HUES48 (cell line): Measurements from ENCODE around the gene SOX12.

Source experiments
- H3K27ac ChIP-seq: one replicate; pipeline ENCODE4 v1.7.0; 2013; ENCODE audit warnings: low read depth, low read length, inconsistent platforms
- H3K27me3 ChIP-seq: 2 replicates; pipeline ENCODE4 v1.6.1; 2013; ENCODE audit warnings: mild to moderate bottlenecking, low read length; ENCODE audit not compliant: control insufficient read depth, insufficient read depth
- H3K36me3 ChIP-seq: 2 replicates; pipeline ENCODE4 v1.6.1; 2013; ENCODE audit warnings: low read length; ENCODE audit not compliant: control insufficient read depth, insufficient read depth
- H3K4me1 ChIP-seq: 2 replicates; pipeline ENCODE4 v1.6.1; 2013; ENCODE audit warnings: mild to moderate bottlenecking, low read length; ENCODE audit not compliant: control insufficient read depth, insufficient read depth
- H3K4me3 ChIP-seq: 2 replicates; pipeline ENCODE4 v1.5.1; 2013; ENCODE audit warnings: mild to moderate bottlenecking, low read depth, low read length
- H3K9ac ChIP-seq: 2 replicates; pipeline ENCODE4 v1.6.1; 2013; ENCODE audit warnings: mild to moderate bottlenecking, low read depth, low read length, moderate library complexity
- H3K9me3 ChIP-seq: 2 replicates; pipeline ENCODE4 v1.6.1; 2013; ENCODE audit warnings: low read length; ENCODE audit not compliant: control insufficient read depth, insufficient read depth

The SOX12 gene

GRCh38 chr20:324177-325044, 941 bp upstream of the SOX12 start:
- peaks cover 7% of the 10 kb centered on the region; the same call in 1 of the 2 replicates for H3K36me3 ChIP-seq
- peaks cover 23% of the 10 kb centered on the region for H3K4me1 ChIP-seq
- peak overlapping the region; percentile 92 for H3K27ac ChIP-seq
- peak overlapping the region; percentile 79 for H3K4me3 ChIP-seq
- H3K9ac ChIP-seq = peak overlapping the region; percentile 65
- no peaks in the 10 kb centered on the region for H3K27me3 ChIP-seq
- no peaks in the 10 kb centered on the region for H3K9me3 ChIP-seq

- Histone ChIP-seq H3K4me3 (peak overlapping the region; percentile 79), H3K9ac (peak overlapping the region; percentile 89), H3K4me1 (peaks cover 38% of the 10 kb centered on the region), H3K27me3 (no peaks in the 10 kb centered on the region), H3K27ac (peak overlapping the region; percentile 97), H3K36me3 (peaks cover 7% of the 10 kb centered on the region; the same call in 1 of the 2 replicates), H3K9me3 (no peaks in the 10 kb centered on the region)
Observed at GRCh38 chr20:325889-326644, 715 bp downstream of the SOX12 start.

- Histone ChIP-seq H3K9me3 (no peaks in the 10 kb centered on the region), H3K27me3 (no peaks in the 10 kb centered on the region; the same call in 1 of the 2 replicates), H3K36me3 (peaks cover 7% of the 10 kb centered on the region; the same call in 1 of the 2 replicates), H3K4me1 (peaks cover 38% of the 10 kb centered on the region), H3K27ac (peak overlapping the region; percentile 97), H3K4me3 (peak overlapping the region; percentile 91), H3K9ac (peak overlapping the region; percentile 89)
Observed at GRCh38 chr20:326645-327185, 1.4 kb downstream of the SOX12 start.

GRCh38 chr20:327186-328026, 2.1 kb downstream of the SOX12 start:
- peaks cover 7% of the 10 kb centered on the region; the same call in 1 of the 2 replicates for H3K36me3 ChIP-seq
- H3K27me3 ChIP-seq = peaks cover 7% of the 10 kb centered on the region; the same call in 1 of the 2 replicates
- H3K9me3 ChIP-seq = no peaks in the 10 kb centered on the region
- peak overlapping the region; percentile 75 for H3K27ac ChIP-seq
- H3K9ac ChIP-seq = peak overlapping the region; percentile 56
- H3K4me1 ChIP-seq = peaks cover 34% of the 10 kb centered on the region
- H3K4me3 ChIP-seq = peak overlapping the region; percentile 91

GRCh38 chr20:328027-328974, 2.9 kb downstream of the SOX12 start:
- Histone ChIP-seq H3K9ac (peak overlapping the region; percentile 56; the same call in 1 of the 2 replicates), H3K36me3 (peaks cover 7% of the 10 kb centered on the region; the same call in 1 of the 2 replicates), H3K4me3 (peak overlapping the region; percentile 91), H3K4me1 (peaks cover 25% of the 10 kb centered on the region), H3K9me3 (no peaks in the 10 kb centered on the region), H3K27ac (peak overlapping the region; percentile 75), H3K27me3 (peaks cover 8% of the 10 kb centered on the region; the same call in 1 of the 2 replicates)

DNA sequence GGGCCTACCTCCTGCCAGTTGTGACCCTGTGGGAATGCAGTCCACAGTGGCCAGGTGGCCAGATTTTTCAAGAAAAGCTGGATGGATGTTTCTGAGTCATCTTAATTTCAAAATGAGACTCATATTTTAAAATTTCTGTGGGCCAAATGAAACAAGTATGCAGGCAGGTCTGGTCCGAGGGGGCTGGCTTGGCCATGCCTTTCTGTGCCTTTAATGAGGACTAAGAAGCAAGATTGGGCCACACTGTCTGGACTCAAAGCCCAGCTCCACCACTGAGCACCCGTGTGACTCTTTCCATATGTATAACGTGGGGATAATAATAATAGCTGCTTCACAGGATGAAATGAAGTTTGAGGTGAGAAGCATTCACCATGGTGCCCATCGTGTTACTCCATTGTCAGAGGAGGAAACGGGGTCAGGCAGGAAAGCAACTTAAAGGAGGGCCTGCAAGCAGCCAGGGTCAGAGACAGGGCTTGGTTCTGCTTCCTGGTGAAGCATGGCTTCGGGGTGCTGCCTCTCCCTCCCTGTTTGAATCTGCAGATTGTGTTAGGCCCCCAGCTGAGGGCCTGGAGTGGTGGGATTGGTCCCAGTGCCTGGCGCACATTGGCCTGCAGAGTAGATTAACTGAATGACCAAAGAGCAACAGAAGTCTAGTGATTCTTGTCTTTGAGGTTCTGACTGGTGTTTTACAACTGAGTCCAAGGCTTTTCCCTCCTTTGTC, 3.8 kb downstream of the SOX12 start:
- H3K9ac ChIP-seq = no peak overlapping the region
- no peaks in the 10 kb centered on the region for H3K9me3 ChIP-seq
- H3K4me1 ChIP-seq = peaks cover 21% of the 10 kb centered on the region
- H3K27ac ChIP-seq = no peak overlapping the region
- peaks cover 7% of the 10 kb centered on the region; the same call in 1 of the 2 replicates for H3K36me3 ChIP-seq
- peaks cover 8% of the 10 kb centered on the region; the same call in 1 of the 2 replicates for H3K27me3 ChIP-seq
- no peak overlapping the region for H3K4me3 ChIP-seq

DNA sequence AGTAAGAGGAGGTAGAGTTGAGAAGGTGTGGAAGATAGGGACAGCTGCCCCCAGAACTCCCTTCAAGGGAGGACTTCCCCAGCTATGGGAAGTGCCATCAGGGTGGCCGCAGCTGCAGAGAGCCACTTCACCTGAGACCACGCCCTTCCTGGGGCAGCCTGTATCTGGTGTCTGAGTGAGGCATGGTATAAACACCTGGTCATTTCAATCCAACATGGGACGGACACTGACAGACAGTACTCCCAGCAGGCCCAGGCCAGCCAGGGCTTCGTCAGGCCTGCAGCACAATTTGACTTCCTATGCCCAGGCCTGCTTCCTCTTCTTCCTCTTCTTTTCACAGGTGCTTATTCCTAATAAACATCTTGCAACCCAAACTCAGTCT, 4.5 kb downstream of the SOX12 start:
- Histone ChIP-seq H3K27me3 (peaks cover 8% of the 10 kb centered on the region; the same call in 1 of the 2 replicates), H3K27ac (no peak overlapping the region), H3K9me3 (no peaks in the 10 kb centered on the region), H3K4me1 (peaks cover 21% of the 10 kb centered on the region), H3K36me3 (peaks cover 7% of the 10 kb centered on the region; the same call in 1 of the 2 replicates), H3K4me3 (no peak overlapping the region), H3K9ac (no peak overlapping the region)

DNA sequence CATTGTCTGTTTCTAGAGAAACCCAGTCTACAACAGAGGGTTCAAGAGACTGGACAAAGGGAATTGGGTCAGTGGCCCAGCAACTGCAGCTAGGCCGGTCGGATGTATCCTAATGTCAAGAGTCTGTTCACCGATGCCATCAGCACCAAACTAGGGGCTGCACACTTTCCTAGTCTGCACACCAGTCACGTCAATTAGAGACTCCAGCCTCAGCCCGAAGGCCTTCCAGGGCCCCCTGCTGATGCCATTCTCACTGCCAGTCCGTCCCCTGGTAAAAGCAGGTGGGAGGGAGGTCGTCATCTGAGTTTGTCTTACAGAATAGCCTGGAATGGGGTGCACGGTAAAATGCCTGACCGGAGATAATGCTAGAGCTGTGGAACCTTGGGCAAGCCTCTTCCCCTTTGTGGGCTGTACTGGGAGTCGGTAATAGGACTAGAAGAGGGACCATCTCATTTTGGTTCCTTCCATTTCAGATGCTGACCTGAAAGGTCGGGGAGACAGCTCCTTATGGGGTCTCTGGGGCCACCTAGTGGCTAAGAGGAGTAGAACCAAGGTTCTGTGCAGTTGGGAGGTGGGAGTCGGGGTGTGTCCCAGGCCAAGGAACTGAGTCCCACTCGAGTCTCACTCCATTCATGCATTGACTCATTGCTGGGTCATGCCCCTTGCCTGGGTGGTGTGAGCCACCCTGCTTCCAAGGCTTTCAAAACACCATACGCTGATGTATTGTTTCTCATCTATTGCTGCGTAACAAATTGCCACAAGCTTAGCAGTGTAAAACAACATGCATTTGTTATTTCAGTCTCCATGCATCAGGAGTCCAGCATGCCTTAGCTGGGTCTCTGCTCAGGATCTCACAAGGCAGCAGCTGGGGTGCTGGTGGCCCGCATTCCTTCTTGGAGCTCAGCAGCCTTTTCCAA, 5.1 kb downstream of the SOX12 start:
- H3K9me3 ChIP-seq = no peaks in the 10 kb centered on the region
- H3K4me3 ChIP-seq = no peak overlapping the region
- peaks cover 8% of the 10 kb centered on the region; the same call in 1 of the 2 replicates for H3K27me3 ChIP-seq
- no peak overlapping the region for H3K27ac ChIP-seq
- H3K36me3 ChIP-seq = peaks cover 7% of the 10 kb centered on the region; the same call in 1 of the 2 replicates
- H3K4me1 ChIP-seq = peaks cover 21% of the 10 kb centered on the region
- no peak overlapping the region for H3K9ac ChIP-seq
